Panc1 (cell line): Measurements from ENCODE around the gene CYFIP2.

Source experiments
- POLR2AphosphoS5 ChIP-seq: IDR thresholded peaks from 2 replicates; pipeline ENCODE4 v1.6.1; 2012; ENCODE audit warnings: mild to moderate bottlenecking, low read depth, low read length, moderate library complexity
- SIN3A ChIP-seq: IDR thresholded peaks from 2 replicates; pipeline ENCODE4 v1.6.1; 2012; ENCODE audit warnings: low read depth, mild to moderate bottlenecking, low read length, moderate library complexity, borderline replicate concordance; ENCODE audit not compliant: insufficient read depth
- TF ChIP-seq, protein P1 (sequence below): fragments of 450-650 bp; IDR thresholded peaks from 2 replicates; pipeline ENCODE4 v1.5.1; 2017; ENCODE audit warnings: mild to moderate bottlenecking
- TF ChIP-seq, protein P2 (sequence below), 2 experiments: IDR thresholded peaks; 2 replicates each; pipeline ENCODE4 v1.6.1; 2011 to 2012; ENCODE audit warnings: low read depth in 2 of 2, control low read depth in 1 of 2, low read length in 1 of 2, mild to moderate bottlenecking in 1 of 2, moderate library complexity in 1 of 2; ENCODE audit not compliant: insufficient read depth in 1 of 2

DNA sequence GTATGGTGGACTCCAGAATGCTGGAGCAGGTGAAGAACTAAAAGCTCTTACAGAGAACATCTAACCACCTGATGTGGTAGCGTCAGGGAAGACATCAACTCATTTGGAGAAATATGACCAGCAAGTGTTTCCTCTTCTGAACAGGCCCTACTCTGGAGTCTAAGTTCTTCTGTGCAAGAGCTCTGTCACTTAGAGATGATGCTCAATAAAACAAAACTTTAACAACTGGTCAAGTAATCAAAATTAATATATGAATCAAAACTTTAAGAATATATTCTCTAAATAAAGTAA lies 85.8 kb downstream of the CYFIP2 start:
- TF ChIP-seq, protein P1, sequence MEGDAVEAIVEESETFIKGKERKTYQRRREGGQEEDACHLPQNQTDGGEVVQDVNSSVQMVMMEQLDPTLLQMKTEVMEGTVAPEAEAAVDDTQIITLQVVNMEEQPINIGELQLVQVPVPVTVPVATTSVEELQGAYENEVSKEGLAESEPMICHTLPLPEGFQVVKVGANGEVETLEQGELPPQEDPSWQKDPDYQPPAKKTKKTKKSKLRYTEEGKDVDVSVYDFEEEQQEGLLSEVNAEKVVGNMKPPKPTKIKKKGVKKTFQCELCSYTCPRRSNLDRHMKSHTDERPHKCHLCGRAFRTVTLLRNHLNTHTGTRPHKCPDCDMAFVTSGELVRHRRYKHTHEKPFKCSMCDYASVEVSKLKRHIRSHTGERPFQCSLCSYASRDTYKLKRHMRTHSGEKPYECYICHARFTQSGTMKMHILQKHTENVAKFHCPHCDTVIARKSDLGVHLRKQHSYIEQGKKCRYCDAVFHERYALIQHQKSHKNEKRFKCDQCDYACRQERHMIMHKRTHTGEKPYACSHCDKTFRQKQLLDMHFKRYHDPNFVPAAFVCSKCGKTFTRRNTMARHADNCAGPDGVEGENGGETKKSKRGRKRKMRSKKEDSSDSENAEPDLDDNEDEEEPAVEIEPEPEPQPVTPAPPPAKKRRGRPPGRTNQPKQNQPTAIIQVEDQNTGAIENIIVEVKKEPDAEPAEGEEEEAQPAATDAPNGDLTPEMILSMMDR = no peak
- TF ChIP-seq POLR2AphosphoS5 (no peak), SIN3A (no peak)
- TF ChIP-seq, protein P2, sequence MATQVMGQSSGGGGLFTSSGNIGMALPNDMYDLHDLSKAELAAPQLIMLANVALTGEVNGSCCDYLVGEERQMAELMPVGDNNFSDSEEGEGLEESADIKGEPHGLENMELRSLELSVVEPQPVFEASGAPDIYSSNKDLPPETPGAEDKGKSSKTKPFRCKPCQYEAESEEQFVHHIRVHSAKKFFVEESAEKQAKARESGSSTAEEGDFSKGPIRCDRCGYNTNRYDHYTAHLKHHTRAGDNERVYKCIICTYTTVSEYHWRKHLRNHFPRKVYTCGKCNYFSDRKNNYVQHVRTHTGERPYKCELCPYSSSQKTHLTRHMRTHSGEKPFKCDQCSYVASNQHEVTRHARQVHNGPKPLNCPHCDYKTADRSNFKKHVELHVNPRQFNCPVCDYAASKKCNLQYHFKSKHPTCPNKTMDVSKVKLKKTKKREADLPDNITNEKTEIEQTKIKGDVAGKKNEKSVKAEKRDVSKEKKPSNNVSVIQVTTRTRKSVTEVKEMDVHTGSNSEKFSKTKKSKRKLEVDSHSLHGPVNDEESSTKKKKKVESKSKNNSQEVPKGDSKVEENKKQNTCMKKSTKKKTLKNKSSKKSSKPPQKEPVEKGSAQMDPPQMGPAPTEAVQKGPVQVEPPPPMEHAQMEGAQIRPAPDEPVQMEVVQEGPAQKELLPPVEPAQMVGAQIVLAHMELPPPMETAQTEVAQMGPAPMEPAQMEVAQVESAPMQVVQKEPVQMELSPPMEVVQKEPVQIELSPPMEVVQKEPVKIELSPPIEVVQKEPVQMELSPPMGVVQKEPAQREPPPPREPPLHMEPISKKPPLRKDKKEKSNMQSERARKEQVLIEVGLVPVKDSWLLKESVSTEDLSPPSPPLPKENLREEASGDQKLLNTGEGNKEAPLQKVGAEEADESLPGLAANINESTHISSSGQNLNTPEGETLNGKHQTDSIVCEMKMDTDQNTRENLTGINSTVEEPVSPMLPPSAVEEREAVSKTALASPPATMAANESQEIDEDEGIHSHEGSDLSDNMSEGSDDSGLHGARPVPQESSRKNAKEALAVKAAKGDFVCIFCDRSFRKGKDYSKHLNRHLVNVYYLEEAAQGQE (IDR thresholded peaks at IDR 0.05; ENCODE audit: insufficient read depth in 1 of 2, low read depth in 2 of 2, low read length in 1 of 2) = no peak
